ENCODE results near the gene TBC1D25. TPM values are rescaled to one million over a fixed set of nuclear protein-coding genes. Genes with fewer than 3 reads are reported as not detected.

TBC1D25 gene
- total and polyA plus RNA-seq, 4 donors = 2.6 to 5.8 (median 3.3) TPM

- no peak overlapping the region for H3K9ac ChIP-seq (ENCODE audit: low read depth in 1 of 2, low read length in 2 of 2)
- WGBS = 94% methylated on average over 9 of the region's 9 CpGs
- DNase-seq (ENCODE audit: low spot score) = no peak
Measured at GRCh38 chrX:48514868-48515460, 24.6 kb upstream of the TBC1D25 start.

DNA sequence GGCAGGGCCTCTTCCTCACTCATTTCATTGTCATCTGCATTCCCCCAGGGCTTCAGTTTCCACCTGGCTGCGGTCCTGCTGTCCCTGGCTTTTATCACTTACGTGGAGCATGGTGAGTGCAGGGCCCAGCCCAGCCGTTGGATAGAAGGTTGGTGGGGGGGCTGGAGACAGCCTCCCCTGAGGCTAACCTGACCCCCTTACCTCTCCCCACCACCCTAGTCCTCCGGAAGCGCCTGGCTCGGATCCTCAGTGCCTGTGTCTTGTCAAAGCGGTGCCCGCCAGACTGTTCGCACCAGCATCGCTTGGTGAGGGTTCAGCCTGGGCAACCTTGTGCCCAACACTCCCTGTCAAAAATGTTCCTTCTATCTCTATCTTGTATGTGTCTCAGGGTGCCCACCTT, 23.7 kb upstream of the TBC1D25 start:
- Histone ChIP-seq H3K9ac (ENCODE audit: low read depth in 1 of 2, low read length in 2 of 2) (no peak overlapping the region), H3K4me3 (ENCODE audit: low read depth in 1 of 3, low read length in 3 of 3) (no peak overlapping the region), H3K4me1 (ENCODE audit: control insufficient read depth in 4 of 4, insufficient read depth in 4 of 4, low read length in 3 of 4) (no peaks in the 10 kb centered on the region), H3K36me3 (ENCODE audit: control insufficient read depth in 4 of 4, insufficient read depth in 3 of 4, low read depth in 1 of 4, low read length in 3 of 4) (peaks cover 0 to 2% (median 0%) of the 10 kb centered on the region in 4 donors), H3K9me3 (ENCODE audit: control insufficient read depth in 4 of 4, low read length in 3 of 4) (no peaks in the 10 kb centered on the region), H3K27me3 (ENCODE audit: control insufficient read depth in 4 of 4, insufficient read depth in 4 of 4, low read length in 3 of 4) (no peaks in the 10 kb centered on the region), H3K27ac (ENCODE audit: low read depth in 1 of 2, low read length in 2 of 2) (no peak overlapping the region)
- no peak for DNase-seq (ENCODE audit: low spot score)
- TF ChIP-seq SP1 (IDR thresholded peaks at IDR 0.05) (no peak), RXRA (IDR thresholded peaks at IDR 0.05) (no peak), FOXA1 (IDR thresholded peaks at IDR 0.05) (no peak), REST (IDR thresholded peaks at IDR 0.05) (no peak), EGR1 (IDR thresholded peaks at IDR 0.05; ENCODE audit: low read depth in 2 of 2) (no peak), HNF4A (conservative IDR thresholded peaks at IDR 0.05) (no peak), TAF1 (conservative IDR thresholded peaks at IDR 0.05) (no peak), NR2F2 (IDR thresholded peaks at IDR 0.05) (no peak), JUND (IDR thresholded peaks at IDR 0.05) (no peak), FOXA2 (IDR thresholded peaks at IDR 0.05) (no peak), CTCF (IDR thresholded peaks at IDR 0.05; ENCODE audit: low read depth, low read length, missing input control) (no peak), YY1 (IDR thresholded peaks at IDR 0.05) (no peak), GABPA (IDR thresholded peaks at IDR 0.05 in 1 of 2, conservative IDR thresholded peaks at IDR 0.05 in 1 of 2) (no peak), RAD21 (IDR thresholded peaks at IDR 0.05) (no peak), HNF4G (IDR thresholded peaks at IDR 0.05) (no peak)
- TF ChIP-seq, protein P1, sequence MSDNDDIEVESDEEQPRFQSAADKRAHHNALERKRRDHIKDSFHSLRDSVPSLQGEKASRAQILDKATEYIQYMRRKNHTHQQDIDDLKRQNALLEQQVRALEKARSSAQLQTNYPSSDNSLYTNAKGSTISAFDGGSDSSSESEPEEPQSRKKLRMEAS (IDR thresholded peaks at IDR 0.05) = no peak
- TF ChIP-seq, protein P2, sequence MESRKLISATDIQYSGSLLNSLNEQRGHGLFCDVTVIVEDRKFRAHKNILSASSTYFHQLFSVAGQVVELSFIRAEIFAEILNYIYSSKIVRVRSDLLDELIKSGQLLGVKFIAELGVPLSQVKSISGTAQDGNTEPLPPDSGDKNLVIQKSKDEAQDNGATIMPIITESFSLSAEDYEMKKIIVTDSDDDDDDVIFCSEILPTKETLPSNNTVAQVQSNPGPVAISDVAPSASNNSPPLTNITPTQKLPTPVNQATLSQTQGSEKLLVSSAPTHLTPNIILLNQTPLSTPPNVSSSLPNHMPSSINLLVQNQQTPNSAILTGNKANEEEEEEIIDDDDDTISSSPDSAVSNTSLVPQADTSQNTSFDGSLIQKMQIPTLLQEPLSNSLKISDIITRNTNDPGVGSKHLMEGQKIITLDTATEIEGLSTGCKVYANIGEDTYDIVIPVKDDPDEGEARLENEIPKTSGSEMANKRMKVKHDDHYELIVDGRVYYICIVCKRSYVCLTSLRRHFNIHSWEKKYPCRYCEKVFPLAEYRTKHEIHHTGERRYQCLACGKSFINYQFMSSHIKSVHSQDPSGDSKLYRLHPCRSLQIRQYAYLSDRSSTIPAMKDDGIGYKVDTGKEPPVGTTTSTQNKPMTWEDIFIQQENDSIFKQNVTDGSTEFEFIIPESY (IDR thresholded peaks at IDR 0.05) = no peak
- TF ChIP-seq, protein P3, sequence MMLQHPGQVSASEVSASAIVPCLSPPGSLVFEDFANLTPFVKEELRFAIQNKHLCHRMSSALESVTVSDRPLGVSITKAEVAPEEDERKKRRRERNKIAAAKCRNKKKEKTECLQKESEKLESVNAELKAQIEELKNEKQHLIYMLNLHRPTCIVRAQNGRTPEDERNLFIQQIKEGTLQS (IDR thresholded peaks at IDR 0.05) = no peak
- WGBS = 96% methylated on average over 10 of the region's 10 CpGs

More at GRCh38 chrX:48514868-48515460, 24.6 kb upstream of the TBC1D25 start:
- Histone ChIP-seq H3K4me3 (ENCODE audit: low read depth in 1 of 3, low read length in 3 of 3) (no peak overlapping the region), H3K27ac (ENCODE audit: low read depth in 1 of 2, low read length in 2 of 2) (no peak overlapping the region), H3K27me3 (ENCODE audit: control insufficient read depth in 4 of 4, insufficient read depth in 4 of 4, low read length in 3 of 4) (no peaks in the 10 kb centered on the region), H3K9me3 (ENCODE audit: control insufficient read depth in 4 of 4, low read length in 3 of 4) (no peaks in the 10 kb centered on the region), H3K4me1 (ENCODE audit: control insufficient read depth in 4 of 4, insufficient read depth in 4 of 4, low read length in 3 of 4) (no peaks in the 10 kb centered on the region), H3K36me3 (ENCODE audit: control insufficient read depth in 4 of 4, insufficient read depth in 3 of 4, low read depth in 1 of 4, low read length in 3 of 4) (peaks cover 0 to 2% (median 0%) of the 10 kb centered on the region in 4 donors)
- no peak for TF ChIP-seq GABPA (IDR thresholded peaks at IDR 0.05 in 1 of 2, conservative IDR thresholded peaks at IDR 0.05 in 1 of 2)
- no peak for TF ChIP-seq NR2F2 (IDR thresholded peaks at IDR 0.05)

Measured in liver (tissue), 9 donors.